ENCODE data around the gene CLUH.

DNA sequence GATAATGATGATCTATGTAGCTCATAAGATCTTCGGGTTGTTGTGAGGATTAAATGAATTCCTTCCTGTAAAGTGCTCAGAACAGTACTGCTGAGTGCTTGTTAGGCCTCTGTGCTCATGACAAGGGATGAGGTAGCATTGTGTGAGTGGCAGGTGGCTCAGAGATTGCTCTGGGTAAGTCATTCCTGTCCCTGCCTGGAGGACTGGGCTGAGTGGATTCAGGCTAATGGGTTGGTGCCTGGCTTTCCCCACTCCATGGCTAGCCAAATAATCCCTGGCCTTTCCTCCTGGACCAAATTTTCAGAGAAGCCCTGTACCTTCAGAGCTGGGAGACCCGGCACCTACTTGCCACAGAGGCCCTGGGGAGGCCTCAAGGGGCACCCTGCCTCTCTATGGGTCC, 39.2 kb upstream of the CLUH start:
- TF ChIP-seq, protein P1, sequence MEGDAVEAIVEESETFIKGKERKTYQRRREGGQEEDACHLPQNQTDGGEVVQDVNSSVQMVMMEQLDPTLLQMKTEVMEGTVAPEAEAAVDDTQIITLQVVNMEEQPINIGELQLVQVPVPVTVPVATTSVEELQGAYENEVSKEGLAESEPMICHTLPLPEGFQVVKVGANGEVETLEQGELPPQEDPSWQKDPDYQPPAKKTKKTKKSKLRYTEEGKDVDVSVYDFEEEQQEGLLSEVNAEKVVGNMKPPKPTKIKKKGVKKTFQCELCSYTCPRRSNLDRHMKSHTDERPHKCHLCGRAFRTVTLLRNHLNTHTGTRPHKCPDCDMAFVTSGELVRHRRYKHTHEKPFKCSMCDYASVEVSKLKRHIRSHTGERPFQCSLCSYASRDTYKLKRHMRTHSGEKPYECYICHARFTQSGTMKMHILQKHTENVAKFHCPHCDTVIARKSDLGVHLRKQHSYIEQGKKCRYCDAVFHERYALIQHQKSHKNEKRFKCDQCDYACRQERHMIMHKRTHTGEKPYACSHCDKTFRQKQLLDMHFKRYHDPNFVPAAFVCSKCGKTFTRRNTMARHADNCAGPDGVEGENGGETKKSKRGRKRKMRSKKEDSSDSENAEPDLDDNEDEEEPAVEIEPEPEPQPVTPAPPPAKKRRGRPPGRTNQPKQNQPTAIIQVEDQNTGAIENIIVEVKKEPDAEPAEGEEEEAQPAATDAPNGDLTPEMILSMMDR (IDR thresholded peaks at IDR 0.05): no peak
- TF ChIP-seq POLR2A (IDR thresholded peaks at IDR 0.05): no peak

Data from right lobe of liver (tissue), 4 donors.